IPS-11a (cell line): ENCODE results near the gene TAL1.
"Not testable (repeated sequence)": the region's sequence is repeated elsewhere in the genome, so short reads cannot be mapped to it uniquely, and the experiment has no call there.

ENCODE experiments used
- H3K4me3 ChIP-seq: one replicate; pipeline ENCODE4 v1.5.1; 2013; ENCODE audit warnings: low read depth, low read length, control low read depth

TAL1 gene

GRCh38 chr1:47232187-47232874, at the start of gene TAL1:
Gene TAL1 (minus strand): TSS chr1:47232225. CDS start chr1:47225888, 6,337 bp downstream.
- H3K4me3 ChIP-seq, result peak within 1 kb of the TSS; percentile 8

DNA sequence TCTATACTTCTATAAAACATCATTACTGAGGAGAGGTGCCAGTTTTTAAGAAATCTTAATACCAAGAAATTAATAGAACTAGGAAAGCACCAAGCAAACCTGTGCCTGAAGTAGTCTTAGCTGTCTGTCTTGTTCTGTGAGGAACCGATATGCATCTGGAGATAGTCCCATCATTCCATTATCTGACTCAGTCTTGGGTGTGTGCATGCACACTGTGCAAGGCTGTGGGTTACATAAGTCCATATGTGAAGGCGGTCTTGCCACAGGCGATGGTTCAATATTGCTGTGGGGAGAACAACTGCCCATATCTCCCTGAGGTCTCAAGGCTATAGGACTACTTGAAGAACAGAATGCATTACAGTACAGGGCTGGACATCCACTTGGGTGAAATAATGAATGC, 48.1 kb upstream of the TAL1 start:
- H3K4me3 ChIP-seq, result no peak overlapping the region

DNA sequence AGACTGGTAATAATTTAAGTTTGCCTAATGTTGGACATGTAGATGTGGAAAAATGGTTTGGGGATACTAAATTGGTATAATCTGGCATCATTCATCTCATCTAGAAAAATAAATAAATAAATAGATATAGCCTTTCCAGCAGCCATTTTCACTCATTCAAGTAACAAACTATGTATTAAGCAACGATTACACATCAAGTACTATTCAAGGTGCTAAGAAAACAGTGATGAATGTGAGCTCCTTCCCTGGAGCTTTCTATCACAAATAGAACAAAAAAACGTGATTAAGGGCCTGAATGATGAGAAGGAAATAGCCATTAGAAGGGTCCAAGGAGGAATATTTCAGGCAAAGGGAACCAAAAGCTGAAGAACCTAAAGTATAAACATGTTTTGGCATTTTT, 44.8 kb upstream of the TAL1 start:
- H3K4me3 ChIP-seq, result no peak overlapping the region

GRCh38 chr1:47275811-47276210, 43.8 kb upstream of the TAL1 start:
- H3K4me3 ChIP-seq, result not testable (repeated sequence)

DNA sequence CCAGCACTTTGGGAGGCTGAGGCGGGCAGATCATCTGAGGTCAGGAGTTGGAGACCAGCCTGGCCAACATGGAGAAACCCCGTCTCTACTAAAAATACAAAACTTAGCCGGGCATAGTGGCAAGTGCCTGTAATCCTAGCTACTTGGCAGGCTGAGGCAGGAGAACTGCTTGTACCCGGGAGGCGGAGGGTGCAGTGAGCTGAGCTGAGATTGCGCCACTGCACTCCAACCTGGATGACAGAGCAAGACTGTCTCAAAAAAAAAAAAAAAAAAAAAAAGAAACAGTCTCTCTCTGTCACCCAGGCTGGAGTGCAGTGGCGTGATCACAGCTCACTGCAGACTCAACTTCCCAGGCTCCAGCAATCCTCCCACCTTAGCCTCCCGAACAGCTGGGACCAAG, 33.5 kb upstream of the TAL1 start:
- H3K4me3 ChIP-seq, result not testable (repeated sequence)

DNA sequence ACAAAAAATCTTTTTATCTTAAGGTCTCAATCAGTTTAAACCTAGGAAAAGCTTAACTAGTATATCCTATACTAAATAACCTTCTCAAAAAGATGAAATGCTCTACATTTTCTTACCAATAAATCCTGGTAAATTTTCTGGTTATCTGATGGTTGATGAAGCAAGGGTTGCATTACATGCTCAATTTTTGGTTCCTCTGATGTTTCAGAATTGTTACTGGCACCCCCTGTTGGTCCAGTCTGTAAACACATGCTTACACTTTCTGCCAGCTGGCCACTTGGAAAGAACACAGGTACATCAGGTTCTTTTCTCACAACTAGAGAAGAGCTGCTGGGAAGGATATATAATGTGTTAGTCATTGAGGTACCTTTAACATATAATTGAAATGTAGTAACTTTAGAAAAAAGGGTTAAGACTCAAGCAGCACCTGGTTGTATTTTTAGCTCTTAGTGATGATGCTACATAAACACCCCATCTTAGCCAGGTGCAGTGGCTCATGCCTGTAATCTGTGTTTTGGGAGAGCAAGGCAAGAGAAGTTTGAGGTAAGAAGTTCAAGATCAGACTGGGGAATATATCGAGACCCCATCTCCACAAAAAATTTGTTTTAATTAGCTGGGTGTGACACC, 30.9 kb upstream of the TAL1 start:
- no peak overlapping the region for H3K4me3 ChIP-seq

DNA sequence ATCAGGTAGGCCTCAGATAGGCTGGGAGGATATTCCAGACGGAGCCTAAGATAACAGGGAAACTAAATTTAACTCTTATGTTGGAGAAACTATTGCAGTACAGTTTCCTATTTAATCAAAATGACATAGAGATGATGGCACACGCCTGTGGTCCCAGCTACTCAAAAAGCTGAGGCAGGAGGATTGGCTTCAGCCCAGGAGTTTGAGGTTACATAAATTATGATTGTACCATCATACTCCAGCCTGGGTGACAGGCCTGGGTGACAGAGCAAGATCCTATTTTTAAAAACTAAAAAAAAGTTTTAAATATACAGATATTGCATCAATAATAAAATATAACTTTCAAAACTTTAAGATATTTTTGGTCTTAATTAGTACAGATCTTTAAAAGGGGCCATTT, 25.2 kb upstream of the TAL1 start:
- H3K4me3 ChIP-seq, result no peak overlapping the region

GRCh38 chr1:47252795-47253194, 20.8 kb upstream of the TAL1 start:
- H3K4me3 ChIP-seq, result no peak overlapping the region

DNA sequence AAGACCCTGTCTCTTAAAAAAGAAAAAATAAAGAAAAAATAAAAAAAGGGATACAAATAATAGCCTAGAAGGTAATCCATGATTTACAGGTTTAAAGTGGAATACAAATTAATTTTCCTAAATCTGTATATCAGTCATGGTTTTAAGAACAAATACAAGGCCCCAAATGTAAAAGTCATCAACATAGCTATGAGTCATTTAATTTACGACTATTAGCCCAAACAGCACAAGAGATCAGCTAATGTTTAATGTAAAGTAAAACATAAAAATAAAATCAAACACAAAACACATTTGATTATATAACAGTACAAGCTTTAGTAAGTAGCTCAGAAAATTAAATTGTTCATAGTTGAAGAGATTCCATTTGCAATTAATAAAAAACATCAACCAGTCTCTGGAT, 20.3 kb upstream of the TAL1 start:
- H3K4me3 ChIP-seq, result no peak overlapping the region

- H3K4me3 ChIP-seq, result no peak overlapping the region
These were observed 17.7 kb upstream of the TAL1 start for GRCh38 chr1:47249755-47250154.

GRCh38 chr1:47244339-47244862, 12.4 kb upstream of the TAL1 start:
- no peak overlapping the region for H3K4me3 ChIP-seq

DNA sequence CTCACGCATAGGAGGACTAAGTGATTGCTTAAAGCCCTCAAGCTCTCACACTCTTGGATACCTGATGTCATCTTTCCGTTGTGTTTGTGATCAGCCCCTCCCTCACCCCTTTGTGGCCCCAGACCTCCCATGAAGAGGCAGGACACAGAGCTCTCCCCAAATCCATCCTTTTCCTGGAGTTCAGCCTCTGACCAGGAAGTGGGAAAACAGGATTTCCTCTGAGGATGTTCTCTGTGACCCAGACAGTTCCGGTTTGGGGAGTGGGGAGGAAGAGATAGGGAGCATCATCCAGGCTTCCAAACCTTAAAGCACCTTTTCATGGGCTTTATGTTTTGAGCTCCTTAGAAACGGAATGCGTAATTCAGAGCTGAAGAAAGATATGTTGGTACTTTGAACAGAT, 11.9 kb upstream of the TAL1 start:
- no peak overlapping the region for H3K4me3 ChIP-seq

- no peak overlapping the region for H3K4me3 ChIP-seq
These were observed 9.4 kb upstream of the TAL1 start for GRCh38 chr1:47241114-47242113.

DNA sequence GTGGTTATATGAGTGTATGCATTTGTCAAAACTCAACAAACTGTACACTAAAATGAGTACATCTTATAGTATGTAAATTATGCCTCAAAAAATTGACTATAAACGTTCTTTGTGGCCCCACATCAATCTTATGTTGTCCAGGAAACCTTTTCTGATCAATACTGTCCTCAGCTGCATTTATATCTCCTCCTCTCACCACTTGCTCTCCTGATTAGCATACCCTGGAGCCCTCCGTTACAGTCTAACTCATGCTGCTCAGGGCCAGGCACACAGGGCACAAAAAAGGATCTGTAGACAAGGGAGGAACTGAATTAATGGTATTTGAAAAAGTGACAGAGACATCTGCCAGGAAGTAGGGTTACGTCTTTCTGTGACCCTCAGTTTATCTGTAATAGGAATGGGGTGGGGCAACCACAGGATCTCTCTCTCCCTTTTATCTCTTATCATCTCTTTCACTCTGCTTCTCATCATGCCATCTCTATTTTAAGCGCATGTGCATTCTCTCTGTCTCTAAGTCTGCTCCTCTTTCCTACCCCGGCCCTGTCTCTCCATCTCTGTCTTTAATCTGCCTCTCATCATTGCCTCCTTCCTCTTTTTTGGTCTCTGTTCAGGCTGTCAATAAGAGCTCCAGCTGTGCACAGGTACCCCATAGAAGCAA, 7.0 kb upstream of the TAL1 start:
- H3K4me3 ChIP-seq, result no peak overlapping the region

- no peak overlapping the region for H3K4me3 ChIP-seq
These were observed 3.8 kb upstream of the TAL1 start for GRCh38 chr1:47235806-47236205.

DNA sequence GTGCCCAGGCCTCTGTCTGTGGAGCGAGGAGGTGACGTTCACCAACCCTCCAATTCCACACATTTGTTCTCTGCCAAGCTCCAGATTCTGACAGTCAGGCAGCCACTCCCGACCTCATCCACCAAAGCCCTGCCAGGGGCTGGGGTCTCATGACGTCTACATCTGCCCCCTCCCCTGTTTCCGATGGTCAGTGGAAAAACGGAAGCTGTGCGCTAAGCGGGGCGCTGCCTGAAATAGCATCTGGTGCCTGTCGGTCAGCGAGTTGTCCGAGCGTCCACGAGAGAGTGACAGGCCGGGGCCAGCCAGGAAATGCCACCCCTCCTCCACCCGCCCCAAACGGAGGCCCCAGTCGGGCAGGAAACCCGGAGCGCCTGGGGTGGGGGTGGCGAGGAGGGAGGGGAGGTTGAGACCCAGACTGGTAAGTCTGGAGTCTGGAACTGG, 3.2 kb upstream of the TAL1 start:
- no peak overlapping the region for H3K4me3 ChIP-seq

DNA sequence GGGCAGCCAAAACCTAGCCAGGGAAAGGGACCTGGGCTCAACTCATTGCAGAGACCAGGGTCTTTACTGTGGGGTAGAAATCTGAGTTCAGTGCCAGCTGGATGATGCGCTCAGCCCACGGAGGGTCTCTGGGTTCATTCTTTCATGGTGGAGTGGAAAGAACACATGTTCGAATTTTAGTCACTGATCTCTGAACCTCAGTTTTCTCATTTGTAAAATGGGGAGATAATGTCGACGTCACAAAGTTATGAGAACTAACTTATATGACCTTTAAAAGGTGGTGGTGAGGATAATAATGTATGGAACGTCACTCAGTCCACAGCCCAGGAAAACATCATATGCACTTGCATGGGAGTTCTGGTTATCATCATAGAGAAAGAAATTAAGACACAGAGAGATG, 1.2 kb upstream of the TAL1 start:
- H3K4me3 ChIP-seq, result no peak overlapping the region

DNA sequence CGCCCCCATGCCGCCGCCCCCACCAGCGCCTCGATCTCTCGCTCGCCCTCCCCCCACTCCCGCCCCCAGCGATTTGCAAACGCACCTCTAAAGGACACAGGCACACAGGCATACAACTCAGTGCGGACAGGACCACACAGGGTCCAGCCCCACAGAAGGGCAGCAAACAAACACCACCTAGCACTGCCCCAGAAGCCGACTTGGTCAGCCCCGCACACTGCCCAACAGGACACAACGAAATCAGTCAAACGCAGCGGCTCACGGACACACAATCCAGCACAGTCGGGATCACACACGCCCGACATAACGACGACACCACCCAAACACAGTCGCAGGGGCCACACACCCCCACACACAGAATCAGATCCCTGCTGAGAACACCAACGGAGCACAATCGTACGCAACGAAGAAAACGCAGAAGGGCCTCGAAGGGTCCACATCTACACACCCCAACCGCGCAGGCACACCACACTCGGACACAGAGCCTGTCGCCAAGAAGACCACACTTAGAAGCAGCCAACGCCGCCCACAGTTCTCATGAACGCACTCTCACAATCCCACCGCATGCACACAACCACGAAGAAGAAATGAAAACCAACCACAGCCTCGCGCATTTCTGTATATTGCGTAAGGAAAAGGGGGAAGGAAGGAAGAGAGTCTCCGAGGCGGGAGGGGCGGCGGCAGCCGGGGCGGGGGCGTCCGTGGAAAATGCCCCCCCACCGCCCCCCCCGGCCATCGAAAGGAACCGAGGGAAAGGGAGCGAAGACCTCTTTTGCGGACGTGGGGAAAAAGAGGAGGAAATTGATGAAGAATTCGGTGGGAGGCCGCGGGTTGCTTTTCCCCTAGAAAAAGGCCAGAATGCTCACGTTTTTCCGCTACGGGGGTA, 481 bp downstream of the TAL1 start:
- H3K4me3 ChIP-seq, result peak overlapping the region; percentile 4

DNA sequence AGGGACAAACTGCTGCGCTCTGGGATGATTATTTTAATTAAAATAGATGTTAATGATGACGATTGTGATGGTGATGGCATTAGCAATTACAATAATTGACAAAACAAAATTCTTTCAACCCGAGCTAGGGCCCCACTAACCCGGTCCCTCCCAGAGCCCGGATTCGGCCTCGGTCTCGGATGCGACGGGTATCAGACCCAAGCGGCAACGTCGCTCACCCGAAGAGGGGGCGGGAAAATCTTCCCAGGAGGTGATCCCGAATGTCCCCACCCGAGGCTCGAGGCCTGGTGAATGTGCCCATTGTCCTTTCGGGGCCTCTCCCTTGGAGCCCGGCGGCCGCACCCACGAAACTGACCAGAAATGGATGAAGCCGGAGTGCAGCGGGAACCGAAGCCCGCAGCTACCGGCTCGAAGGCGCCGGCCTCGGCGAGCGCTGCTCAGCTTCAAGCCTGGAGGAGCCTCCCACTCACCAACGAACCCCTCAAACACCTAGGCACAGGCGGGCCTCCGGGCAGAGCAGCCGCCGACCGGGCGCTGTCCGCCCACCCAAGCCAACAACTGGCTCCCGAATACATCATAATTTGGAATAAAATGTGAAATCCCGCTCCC, 1.2 kb downstream of the TAL1 start:
- no peak overlapping the region for H3K4me3 ChIP-seq
